ENCODE measurements around the gene UNC5B. TPM values are rescaled to one million over a fixed set of nuclear protein-coding genes. Genes with fewer than 3 reads are reported as not detected.
"Not testable (repeated sequence)": the region's sequence is repeated elsewhere in the genome, so short reads cannot be mapped to it uniquely, and the experiment has no call there.

Gene UNC5B
- total RNA-seq, 1 donor from 2014 or later, result 0.80 TPM

- DNase-seq (ENCODE audit: low read depth), result no peak
Observed at GRCh38 chr10:71209352-71209715, 3.0 kb upstream of the UNC5B start.

GRCh38 chr10:71209731-71210541, 2.4 kb upstream of the UNC5B start:
- DNase-seq (ENCODE audit: low read depth), result no peak

- no peak for DNase-seq (ENCODE audit: low read depth)
Observed at GRCh38 chr10:71210542-71210871, 1.9 kb upstream of the UNC5B start.

- no peak for DNase-seq (ENCODE audit: low read depth)
Observed at GRCh38 chr10:71211053-71211452, 1.3 kb upstream of the UNC5B start.

GRCh38 chr10:71211775-71212317, 524 bp upstream of the UNC5B start:
- no peak for DNase-seq (ENCODE audit: low read depth)

- DNase-seq (ENCODE audit: low read depth), result peak; percentile 63
Observed at GRCh38 chr10:71213127-71213621, 804 bp downstream of the UNC5B start.

GRCh38 chr10:71213761-71214440, 1.5 kb downstream of the UNC5B start:
- DNase-seq (ENCODE audit: low read depth), result peak; percentile 69

GRCh38 chr10:71214641-71215559, 2.5 kb downstream of the UNC5B start:
- no peak for DNase-seq (ENCODE audit: low read depth)

GRCh38 chr10:71216363-71216695, 4.0 kb downstream of the UNC5B start:
- DNase-seq (ENCODE audit: low read depth), result no peak

GRCh38 chr10:71216751-71217265, 4.4 kb downstream of the UNC5B start:
- DNase-seq (ENCODE audit: low read depth), result no peak

GRCh38 chr10:71217266-71218045, 5.1 kb downstream of the UNC5B start:
- DNase-seq (ENCODE audit: low read depth), result no peak

GRCh38 chr10:71218046-71218650, 5.8 kb downstream of the UNC5B start:
- DNase-seq (ENCODE audit: low read depth), result peak; percentile 56

- DNase-seq (ENCODE audit: low read depth), result no peak
Observed at GRCh38 chr10:71218651-71219050, 6.3 kb downstream of the UNC5B start.

- not testable (repeated sequence) for DNase-seq (ENCODE audit: low read depth)
Observed at GRCh38 chr10:71219236-71219917, 7.0 kb downstream of the UNC5B start.

- DNase-seq (ENCODE audit: low read depth), result no peak
Observed at GRCh38 chr10:71219918-71220688, 7.7 kb downstream of the UNC5B start.

GRCh38 chr10:71220689-71221540, 8.5 kb downstream of the UNC5B start:
- no peak for DNase-seq (ENCODE audit: low read depth)

GRCh38 chr10:71221586-71222202, 9.3 kb downstream of the UNC5B start:
- no peak for DNase-seq (ENCODE audit: low read depth)

Measured in renal cortical epithelial cell (primary cell).